Breast epithelium (tissue), 4 donors: Measurements from ENCODE around the gene MLLT1. TPM values are rescaled to one million over a fixed set of nuclear protein-coding genes. Genes with fewer than 3 reads are reported as not detected.

Source experiments
- DNase-seq, 2 donors: peaks; one replicate each; pipeline ENCODE4 v3.0.0-alpha.2; 2019; ENCODE audit warnings: low spot score in 2 of 2
- H3K27ac ChIP-seq, 2 donors: fragments of 200-600 bp; sonication (generic) in 1 of 2; one replicate each; pipeline ENCODE4 v1.5.1; 2016 to 2019; ENCODE audit warnings: mild to moderate bottlenecking in 1 of 2
- H3K27me3 ChIP-seq, 2 donors: fragments of 200-600 bp; sonication (generic) in 1 of 2; one replicate each; pipeline versions ENCODE4 v1.5.1 to v1.6.0; 2017 to 2019; ENCODE audit warnings: control low read depth in 1 of 2, mild to moderate bottlenecking in 1 of 2
- H3K36me3 ChIP-seq: fragments of 200-600 bp; one replicate; pipeline ENCODE4 v1.5.1; 2019
- H3K4me1 ChIP-seq, 2 donors: fragments of 200-600 bp; sonication (generic); one replicate each; pipeline ENCODE4 v1.5.1; 2016 to 2019; ENCODE audit warnings: control low read depth in 1 of 2
- H3K4me3 ChIP-seq, 3 donors: fragments of 200-600 bp; sonication (generic); 1 replicate in 2 of 3; 2 replicates in 1 of 3; pipeline ENCODE4 v1.5.1; 2016 to 2019; ENCODE audit warnings: mild to moderate bottlenecking in 3 of 3, moderate library complexity in 2 of 3
- H3K9me3 ChIP-seq, 2 donors: fragments of 200-600 bp; sonication (generic) in 1 of 2; one replicate each; pipeline ENCODE4 v1.5.1; 2016 to 2019; ENCODE audit warnings: control low read depth in 1 of 2
- POLR2A ChIP-seq: fragments of 450-650 bp; IDR thresholded peaks from one replicate; pipeline ENCODE4 v1.6.1; 2016; ENCODE audit warnings: antibody characterized with exemption, mild to moderate bottlenecking, moderate library complexity
- POLR2AphosphoS5 ChIP-seq, 3 donors: sonication (generic); formaldehyde crosslinking; IDR thresholded peaks; one replicate each; pipeline ENCODE4 v1.6.1; 2017; ENCODE audit warnings: antibody characterized with exemption in 3 of 3
- intact Hi-C: fragments of 100-400 bp; cut with DNase I; formaldehyde crosslinking; loops from one replicate; pipeline ENCODE4 v1.15.1; 2023; ENCODE audit warnings: low total_unique reads
- total RNA-seq, 3 donors: library from RNA; depleted of rRNA; stranded (reverse); fragments of >200 nt; gene quantifications; one replicate each; pipeline ENCODE4 v1.1.0, GENCODE V29; 2016
- TF ChIP-seq, protein P1 (sequence below), 3 donors: fragments of 450-650 bp; IDR thresholded peaks; one replicate each; pipeline ENCODE4 v1.5.1; 2016 to 2017; ENCODE audit warnings: antibody characterized with exemption in 3 of 3, mild to moderate bottlenecking in 3 of 3, moderate library complexity in 3 of 3

The MLLT1 gene
- total RNA-seq, 3 donors from 2014 or later: 13.6 to 16.4 (median 13.8) TPM

DNA sequence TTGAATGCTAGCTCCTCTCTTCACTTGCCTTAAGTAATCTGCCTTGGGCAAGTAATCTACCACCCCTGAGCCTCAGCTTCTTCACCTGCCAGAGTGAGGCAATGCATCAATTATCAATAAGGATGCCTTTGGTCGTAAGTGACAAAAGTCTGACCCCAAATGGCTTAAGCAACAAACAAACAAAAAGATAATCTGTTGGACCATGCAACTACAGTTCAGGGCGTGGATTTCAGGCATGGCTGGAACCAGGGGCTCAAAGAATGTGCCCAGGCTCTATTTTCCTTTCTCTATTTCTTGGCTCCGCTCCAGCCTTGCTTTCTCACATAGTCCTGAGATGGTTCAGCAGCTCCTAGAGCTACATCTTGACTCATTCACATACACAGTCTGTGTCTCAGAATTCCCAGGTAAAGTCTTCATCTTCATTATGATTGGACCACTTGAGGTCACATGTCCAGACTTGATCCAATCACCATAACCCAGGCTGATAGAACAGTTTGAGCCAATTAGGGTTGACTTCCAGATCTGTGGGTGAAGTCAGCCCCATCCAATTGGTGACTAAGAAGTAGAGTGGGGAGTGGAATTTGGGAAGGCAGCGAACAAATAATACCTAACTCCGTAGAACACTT, 114.8 kb downstream of the MLLT1 start:
- no peak for DNase-seq
- H3K9me3 ChIP-seq: no peaks in the 10 kb centered on the region
- H3K27ac ChIP-seq: no peak overlapping the region
- H3K36me3 ChIP-seq: no peaks in the 10 kb centered on the region
- intact Hi-C loops: loop anchor here (5.0 kb wide), 1 partner anchor 1988 kb away; no protein-coding TSS in a partner anchor
- H3K4me3 ChIP-seq: no peak overlapping the region
- TF ChIP-seq POLR2AphosphoS5 (IDR thresholded peaks at IDR 0.05) (no peak), POLR2A (no peak)
- TF ChIP-seq, protein P1, sequence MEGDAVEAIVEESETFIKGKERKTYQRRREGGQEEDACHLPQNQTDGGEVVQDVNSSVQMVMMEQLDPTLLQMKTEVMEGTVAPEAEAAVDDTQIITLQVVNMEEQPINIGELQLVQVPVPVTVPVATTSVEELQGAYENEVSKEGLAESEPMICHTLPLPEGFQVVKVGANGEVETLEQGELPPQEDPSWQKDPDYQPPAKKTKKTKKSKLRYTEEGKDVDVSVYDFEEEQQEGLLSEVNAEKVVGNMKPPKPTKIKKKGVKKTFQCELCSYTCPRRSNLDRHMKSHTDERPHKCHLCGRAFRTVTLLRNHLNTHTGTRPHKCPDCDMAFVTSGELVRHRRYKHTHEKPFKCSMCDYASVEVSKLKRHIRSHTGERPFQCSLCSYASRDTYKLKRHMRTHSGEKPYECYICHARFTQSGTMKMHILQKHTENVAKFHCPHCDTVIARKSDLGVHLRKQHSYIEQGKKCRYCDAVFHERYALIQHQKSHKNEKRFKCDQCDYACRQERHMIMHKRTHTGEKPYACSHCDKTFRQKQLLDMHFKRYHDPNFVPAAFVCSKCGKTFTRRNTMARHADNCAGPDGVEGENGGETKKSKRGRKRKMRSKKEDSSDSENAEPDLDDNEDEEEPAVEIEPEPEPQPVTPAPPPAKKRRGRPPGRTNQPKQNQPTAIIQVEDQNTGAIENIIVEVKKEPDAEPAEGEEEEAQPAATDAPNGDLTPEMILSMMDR (IDR thresholded peaks at IDR 0.05): no peak
- H3K4me1 ChIP-seq: no peaks in the 10 kb centered on the region
- H3K27me3 ChIP-seq: no peaks in the 10 kb centered on the region

DNA sequence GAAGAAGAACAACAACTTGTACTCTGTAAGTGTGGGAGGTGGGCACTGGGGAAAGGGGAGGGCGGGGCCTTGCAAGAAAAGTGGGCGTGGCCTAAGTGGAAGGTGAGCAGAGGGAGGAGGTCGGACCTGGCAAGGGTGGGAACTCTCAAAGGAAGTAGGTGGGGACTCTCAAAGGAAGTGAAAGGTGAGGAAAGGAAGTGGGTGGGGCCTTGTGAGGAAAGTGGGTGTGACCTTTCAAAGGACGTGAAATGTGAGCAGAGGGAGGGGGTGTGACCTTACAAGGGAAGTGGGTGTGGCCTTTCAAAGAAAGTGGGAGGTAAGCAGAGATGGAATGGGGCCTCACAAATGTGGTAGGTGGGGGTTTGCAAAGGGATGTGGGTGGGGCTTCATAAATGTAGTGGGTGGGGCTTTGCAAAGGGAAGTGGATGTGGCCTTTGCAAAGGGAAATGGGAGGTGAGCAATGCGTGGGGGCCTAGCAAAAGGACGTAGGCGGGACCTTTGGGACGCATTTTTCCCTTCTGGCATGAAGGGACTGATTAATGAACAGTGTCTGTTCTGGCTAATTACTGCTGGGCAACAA, 118.4 kb downstream of the MLLT1 start:
- no peak for DNase-seq
- Histone ChIP-seq H3K27ac (no peak overlapping the region), H3K27me3 (no peaks in the 10 kb centered on the region), H3K9me3 (peaks cover 0 to 8% of the 10 kb centered on the region in 2 donors), H3K4me3 (no peak overlapping the region), H3K4me1 (no peaks in the 10 kb centered on the region), H3K36me3 (no peaks in the 10 kb centered on the region)
- intact Hi-C loops: loop anchor here (5.0 kb wide), 1 partner anchor 1984 kb away; no protein-coding TSS in a partner anchor
- TF ChIP-seq, protein P1 (IDR thresholded peaks at IDR 0.05): no peak

Other genes starting within 250 kb of the MLLT1 start
- 10 to 100 TPM in 1 of 3 donors, 1 to 10 TPM in 2; 6.1 to 16.2 (median 9.2) TPM for gene RFX2, start 169.5 kb downstream of the MLLT1 start, total RNA-seq
- under 1 TPM in 2 of 3 donors, not detected in 1; 0.16 to 0.33 TPM for gene ACSBG2, start 144.3 kb downstream of the MLLT1 start, total RNA-seq
- under 1 TPM in 1 of 3 donors, not detected in 2; 0.33 TPM for gene ACER1, start 53.6 kb upstream of the MLLT1 start, total RNA-seq
- gene CLPP, start 81.6 kb upstream of the MLLT1 start, total RNA-seq: 10 to 100 TPM; 72.3 to 96.7 (median 75.8) TPM
- gene ALKBH7, start 92.8 kb upstream of the MLLT1 start, total RNA-seq: 100 to 1,000 TPM in 1 of 3 donors, 10 to 100 TPM in 2; 68.3 to 101 (median 76.7) TPM
- gene PSPN, start 96.0 kb upstream of the MLLT1 start, total RNA-seq: under 1 TPM; 0.32 to 0.66 (median 0.59) TPM
- 10 to 100 TPM; 46.7 to 51.0 (median 48.5) TPM for gene GTF2F1, start 113.2 kb upstream of the MLLT1 start, total RNA-seq
- 10 to 100 TPM; 71.4 to 76.1 (median 73.0) TPM for gene KHSRP, start 144.8 kb upstream of the MLLT1 start, total RNA-seq
- gene SLC25A41, start 153.8 kb upstream of the MLLT1 start, total RNA-seq: under 1 TPM in 1 of 3 donors, not detected in 2; 0.44 TPM
- gene SLC25A23, start 179.8 kb upstream of the MLLT1 start, total RNA-seq: 10 to 100 TPM; 14.0 to 37.8 (median 18.4) TPM
- 10 to 100 TPM in 2 of 3 donors, under 1 TPM in 1; 0.48 to 30.7 (median 24.6) TPM for gene CRB3, start 184.3 kb upstream of the MLLT1 start, total RNA-seq
- 1 to 10 TPM; 1.3 to 3.2 (median 2.5) TPM for gene DENND1C, start 201.8 kb upstream of the MLLT1 start, total RNA-seq
- gene TUBB4A, start 222.3 kb upstream of the MLLT1 start, total RNA-seq: under 1 TPM in 1 of 3 donors, not detected in 2; 0.48 TPM